Mesenchymal stem cell (in vitro differentiated cells and primary cell): ENCODE measurements around the gene ACTL9.

Experiments
- DNase-seq: peaks from one replicate; pipeline ENCODE4 v3.0.0-alpha.2; 2013
- H2AFZ ChIP-seq: one replicate; pipeline ENCODE4 v1.6.1; 2013; ENCODE audit warnings: low read depth, mild to moderate bottlenecking, control low read depth, inconsistent platforms, low read length, moderate library complexity
- H2AK5ac ChIP-seq: 2 replicates; pipeline ENCODE4 v1.6.1; 2013; ENCODE audit warnings: low read length, moderate library complexity, mild to moderate bottlenecking, inconsistent platforms; ENCODE audit not compliant: severe bottlenecking
- H2BK120ac ChIP-seq: one replicate; pipeline ENCODE4 v1.6.1; 2013; ENCODE audit warnings: low read depth, mild to moderate bottlenecking, inconsistent platforms, low read length, moderate library complexity
- H2BK12ac ChIP-seq, 2 experiments: one replicate each; pipeline ENCODE4 v1.6.1; 2013; ENCODE audit warnings: inconsistent platforms in 2 of 2, low read length in 2 of 2, mild to moderate bottlenecking in 2 of 2, moderate library complexity in 2 of 2, control low read depth in 1 of 2
- H2BK15ac ChIP-seq: one replicate; pipeline ENCODE4 v1.6.1; 2013; ENCODE audit warnings: mild to moderate bottlenecking, low read depth, inconsistent platforms; ENCODE audit not compliant: poor library complexity, severe bottlenecking
- H2BK5ac ChIP-seq: 2 replicates; pipeline ENCODE4 v1.6.1; 2013; ENCODE audit warnings: low read depth, mild to moderate bottlenecking, low read length, control low read depth, inconsistent platforms; ENCODE audit not compliant: poor library complexity, severe bottlenecking
- H3K14ac ChIP-seq, 2 experiments: one replicate each; pipeline ENCODE4 v1.6.1; 2013; ENCODE audit warnings: inconsistent platforms in 2 of 2, low read length in 2 of 2, control low read depth in 1 of 2, mild to moderate bottlenecking in 1 of 2, moderate library complexity in 1 of 2
- H3K18ac ChIP-seq, 2 experiments: one replicate each; pipeline ENCODE4 v1.6.1; 2013; ENCODE audit warnings: inconsistent platforms in 2 of 2, low read length in 2 of 2, control low read depth in 1 of 2, low read depth in 1 of 2, mild to moderate bottlenecking in 1 of 2
- H3K23ac ChIP-seq, 2 experiments: one replicate each; pipeline ENCODE4 v1.6.1; 2013; ENCODE audit warnings: inconsistent platforms in 2 of 2, low read length in 2 of 2, mild to moderate bottlenecking in 2 of 2, moderate library complexity in 2 of 2, control low read depth in 1 of 2
- H3K27ac ChIP-seq: 2 replicates; pipeline ENCODE4 v1.5.1; 2013; ENCODE audit warnings: mild to moderate bottlenecking, moderate library complexity, low read length, control low read depth, inconsistent platforms; ENCODE audit not compliant: poor library complexity, severe bottlenecking
- H3K27me3 ChIP-seq, 2 experiments: 2 replicates each; pipeline versions ENCODE4 v1.6.1 to v1.7.0; 2013; ENCODE audit warnings: low read length in 2 of 2, mild to moderate bottlenecking in 2 of 2, moderate library complexity in 2 of 2, control low read depth in 1 of 2, inconsistent platforms in 1 of 2; ENCODE audit not compliant: control insufficient read depth in 1 of 2, insufficient read depth in 1 of 2
- H3K36me3 ChIP-seq, 2 experiments: 2 replicates each; pipeline versions ENCODE4 v1.6.1 to v1.7.0; 2013; ENCODE audit warnings: low read length in 2 of 2, control low read depth in 1 of 2, inconsistent platforms in 1 of 2, low read depth in 1 of 2, mild to moderate bottlenecking in 1 of 2; ENCODE audit not compliant: insufficient read depth in 2 of 2, control insufficient read depth in 1 of 2
- H3K4ac ChIP-seq, 2 experiments: one replicate each; pipeline ENCODE4 v1.6.1; 2013; ENCODE audit warnings: inconsistent platforms in 2 of 2, low read length in 2 of 2, mild to moderate bottlenecking in 2 of 2, moderate library complexity in 2 of 2, control low read depth in 1 of 2, low read depth in 1 of 2
- H3K4me1 ChIP-seq: 2 replicates; pipeline ENCODE4 v1.6.1; 2013; ENCODE audit warnings: low read depth, low read length, control low read depth; ENCODE audit not compliant: control insufficient read depth, insufficient read depth
- H3K4me2 ChIP-seq: 2 replicates; pipeline ENCODE4 v1.6.1; 2013; ENCODE audit warnings: low read length, mild to moderate bottlenecking, inconsistent platforms; ENCODE audit not compliant: poor library complexity, severe bottlenecking
- H3K4me3 ChIP-seq, 2 experiments: 2 replicates each; pipeline versions ENCODE4 v1.5.1 to v1.7.0; 2013; ENCODE audit warnings: low read length in 2 of 2, mild to moderate bottlenecking in 2 of 2, control low read depth in 1 of 2, low read depth in 1 of 2; ENCODE audit not compliant: insufficient read depth in 1 of 2
- H3K79me1 ChIP-seq: replicated peaks from 2 replicates; pipeline ENCODE4 v1.6.1; 2013; ENCODE audit warnings: mild to moderate bottlenecking, control low read depth, low read length, inconsistent platforms; ENCODE audit not compliant: poor library complexity, severe bottlenecking
- H3K9ac ChIP-seq: 2 replicates; pipeline ENCODE4 v1.7.0; 2013; ENCODE audit warnings: mild to moderate bottlenecking, low read length, moderate library complexity
- H3K9me3 ChIP-seq: 2 replicates; pipeline ENCODE4 v1.7.0; 2013; ENCODE audit warnings: mild to moderate bottlenecking, low read length; ENCODE audit not compliant: control insufficient read depth
- H4K8ac ChIP-seq: one replicate; pipeline ENCODE4 v1.6.1; 2013; ENCODE audit warnings: inconsistent platforms, mild to moderate bottlenecking, low read length, moderate library complexity
- H4K91ac ChIP-seq: one replicate; pipeline ENCODE4 v1.6.1; 2013; ENCODE audit warnings: mild to moderate bottlenecking, low read length, inconsistent platforms
- WGBS: methylation state at CpG from one replicate; pipeline ENCODE4 v1.1.7; 2013; ENCODE audit warnings: mixed read lengths; 5-methylcytosine and 5-hydroxymethylcytosine counted together

Gene ACTL9

DNA sequence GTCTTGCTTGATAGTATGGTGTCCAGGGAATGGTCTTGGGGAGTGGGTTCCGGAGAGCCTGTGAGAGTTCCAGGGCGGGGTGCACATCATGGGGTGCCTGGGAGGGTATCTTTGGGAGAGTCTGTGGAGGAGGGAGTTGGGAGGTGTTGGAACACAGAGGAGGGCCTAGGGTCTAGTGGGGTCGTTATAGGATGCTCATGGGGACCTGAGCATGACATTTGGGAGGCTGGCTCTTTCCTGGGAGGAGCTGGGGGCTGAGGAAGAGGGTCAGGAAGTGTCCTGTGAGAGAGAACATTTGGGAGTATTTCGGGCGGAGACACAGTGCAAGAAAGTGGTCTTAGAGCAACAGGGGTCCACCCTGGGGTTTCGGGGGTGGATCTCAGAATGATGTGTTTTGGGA, 2.7 kb downstream of the ACTL9 start:
- Histone ChIP-seq H2BK12ac (no peak overlapping the region), H4K91ac (no peak overlapping the region), H3K27me3 (peaks cover 0 to 15% of the 10 kb centered on the region in 2 experiments), H2BK5ac (no peak overlapping the region), H3K36me3 (no peaks in the 10 kb centered on the region), H3K9me3 (no peaks in the 10 kb centered on the region), H3K4ac (no peak overlapping the region), H3K27ac (no peak overlapping the region), H3K9ac (no peak overlapping the region), H2AK5ac (no peak overlapping the region), H3K23ac (no peak overlapping the region), H2AFZ (no peak overlapping the region), H3K4me3 (no peak overlapping the region), H2BK15ac (no peak overlapping the region), H3K18ac (no peak overlapping the region), H3K79me1 (no peaks in the 10 kb centered on the region), H3K4me1 (no peaks in the 10 kb centered on the region), H2BK120ac (no peak overlapping the region), H3K14ac (no peak overlapping the region), H3K4me2 (no peak overlapping the region), H4K8ac (no peak overlapping the region)
- 64% methylated on average over 6 of the region's 6 CpGs for WGBS
- DNase-seq = no peak

DNA sequence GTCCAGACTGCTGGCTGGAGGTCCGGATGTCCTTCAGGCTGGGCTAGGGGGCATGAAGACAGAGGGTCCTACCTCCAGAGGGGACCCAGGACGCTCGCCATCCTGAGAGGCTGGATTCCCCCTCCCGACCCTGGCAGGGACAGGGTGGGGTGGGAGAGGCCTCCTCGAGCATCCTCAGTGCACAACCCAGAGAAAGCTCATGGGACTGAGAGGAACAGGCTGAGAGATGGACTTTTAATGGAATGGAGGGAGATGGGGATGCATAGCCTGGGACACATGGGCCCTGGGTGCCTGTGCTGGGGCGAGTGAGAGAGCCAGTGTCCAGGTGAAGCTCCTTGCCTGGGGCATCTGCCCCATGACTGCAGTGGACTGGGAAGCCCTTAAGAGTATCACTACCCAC, 3.1 kb downstream of the ACTL9 start:
- H3K18ac ChIP-seq = no peak overlapping the region
- H2BK12ac ChIP-seq = no peak overlapping the region
- 47% methylated on average over 6 of the region's 6 CpGs for WGBS
- no peak overlapping the region for H3K23ac ChIP-seq
- H3K4me1 ChIP-seq = no peaks in the 10 kb centered on the region
- peaks cover 0 to 12% of the 10 kb centered on the region in 2 experiments for H3K27me3 ChIP-seq
- no peak overlapping the region for H2AFZ ChIP-seq
- H2BK15ac ChIP-seq = no peak overlapping the region
- H3K9ac ChIP-seq = no peak overlapping the region
- no peak for DNase-seq
- H3K79me1 ChIP-seq = no peaks in the 10 kb centered on the region
- H2AK5ac ChIP-seq = no peak overlapping the region
- no peak overlapping the region for H4K8ac ChIP-seq
- H3K36me3 ChIP-seq = no peaks in the 10 kb centered on the region
- no peak overlapping the region for H2BK5ac ChIP-seq
- no peak overlapping the region for H4K91ac ChIP-seq
- no peak overlapping the region for H2BK120ac ChIP-seq
- H3K14ac ChIP-seq = no peak overlapping the region
- no peak overlapping the region for H3K4me3 ChIP-seq
- no peak overlapping the region for H3K4me2 ChIP-seq
- H3K4ac ChIP-seq = no peak overlapping the region
- H3K27ac ChIP-seq = no peak overlapping the region
- H3K9me3 ChIP-seq = no peaks in the 10 kb centered on the region

DNA sequence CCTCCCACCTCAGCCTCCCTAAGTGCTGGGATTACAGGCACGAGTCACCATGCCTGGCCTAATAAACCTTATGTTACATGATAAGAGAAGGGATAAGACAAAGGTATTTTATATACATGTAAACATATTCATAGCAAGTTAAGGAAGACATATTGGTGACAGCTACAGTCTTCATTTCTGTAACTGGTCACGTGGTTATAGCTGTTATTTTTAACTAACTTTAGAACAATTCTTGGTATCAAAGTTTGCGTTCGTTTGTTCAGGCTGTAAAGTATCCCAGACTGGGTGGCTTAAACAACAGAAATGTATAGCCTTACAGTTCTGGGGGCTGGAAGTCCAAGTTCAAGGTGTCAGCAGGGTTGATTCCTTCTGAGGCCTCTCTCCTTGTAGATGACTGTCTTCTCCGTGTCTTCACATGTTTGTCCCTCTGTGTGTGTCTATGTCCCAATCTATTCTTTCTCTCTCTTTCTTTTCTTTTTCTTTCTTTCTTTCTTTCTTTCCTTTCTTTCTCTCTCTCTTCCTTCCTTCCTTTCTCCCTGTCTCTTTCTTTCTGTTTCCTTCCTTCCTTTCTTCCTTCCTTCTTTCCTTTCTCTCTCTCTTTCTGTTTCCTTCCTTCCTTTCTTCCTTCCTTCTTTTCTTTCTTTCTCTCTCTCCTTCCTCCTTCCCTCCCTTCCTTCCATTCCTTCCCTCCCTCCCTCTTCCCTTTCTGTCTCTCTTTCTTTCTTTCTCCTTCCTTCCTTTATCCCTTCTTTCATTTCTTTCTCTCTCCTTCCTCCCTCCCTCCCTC, 7.6 kb downstream of the ACTL9 start:
- H3K79me1 ChIP-seq = no peaks in the 10 kb centered on the region
- no peak overlapping the region for H2BK120ac ChIP-seq
- no peaks in the 10 kb centered on the region for H3K9me3 ChIP-seq
- DNase-seq = no peak
- no peak overlapping the region for H3K14ac ChIP-seq
- H3K23ac ChIP-seq = no peak overlapping the region
- WGBS = 34% methylated on average over 4 of the region's 5 CpGs
- no peak overlapping the region for H2AFZ ChIP-seq
- H4K8ac ChIP-seq = no peak overlapping the region
- no peaks in the 10 kb centered on the region for H3K36me3 ChIP-seq
- H2BK5ac ChIP-seq = no peak overlapping the region
- H3K4me3 ChIP-seq = no peak overlapping the region
- peaks cover 0 to 10% of the 10 kb centered on the region in 2 experiments for H3K27me3 ChIP-seq
- H2BK12ac ChIP-seq = no peak overlapping the region
- no peak overlapping the region for H3K4ac ChIP-seq
- H3K4me1 ChIP-seq = no peaks in the 10 kb centered on the region
- H3K18ac ChIP-seq = no peak overlapping the region
- H3K27ac ChIP-seq = no peak overlapping the region
- no peak overlapping the region for H4K91ac ChIP-seq
- no peak overlapping the region for H2BK15ac ChIP-seq
- H2AK5ac ChIP-seq = no peak overlapping the region
- H3K4me2 ChIP-seq = no peak overlapping the region
- H3K9ac ChIP-seq = no peak overlapping the region

DNA sequence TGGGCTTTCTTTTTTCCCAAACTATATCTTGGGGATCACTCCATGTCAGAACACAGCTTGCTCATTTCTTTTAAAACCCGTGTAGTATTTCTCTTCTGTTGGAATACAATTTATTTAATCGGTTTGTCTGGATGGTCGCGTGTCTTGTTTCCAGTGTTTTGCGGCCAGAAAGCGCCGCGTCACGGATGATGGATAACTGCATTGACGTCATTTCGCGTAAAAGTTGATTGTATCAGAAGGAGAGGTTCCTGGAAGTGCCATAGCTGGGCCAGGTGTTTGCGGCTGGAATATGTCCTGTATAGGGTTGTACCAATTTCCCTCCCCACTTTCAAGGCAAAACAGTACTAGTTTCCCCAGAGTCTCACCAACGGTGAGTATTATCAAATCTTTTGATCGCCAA, 9.7 kb downstream of the ACTL9 start:
- 90% methylated on average over 15 of the region's 15 CpGs for WGBS
- Histone ChIP-seq H3K14ac (no peak overlapping the region), H3K4me1 (no peaks in the 10 kb centered on the region), H3K4me3 (no peak overlapping the region), H2AK5ac (no peak overlapping the region), H4K91ac (no peak overlapping the region), H3K18ac (no peak overlapping the region), H3K4me2 (no peak overlapping the region), H4K8ac (no peak overlapping the region), H3K4ac (no peak overlapping the region), H3K23ac (no peak overlapping the region), H2BK120ac (no peak overlapping the region), H3K27ac (no peak overlapping the region), H3K9me3 (no peaks in the 10 kb centered on the region), H2AFZ (no peak overlapping the region), H2BK12ac (no peak overlapping the region), H2BK15ac (no peak overlapping the region), H2BK5ac (no peak overlapping the region), H3K79me1 (no peaks in the 10 kb centered on the region), H3K36me3 (no peaks in the 10 kb centered on the region), H3K9ac (no peak overlapping the region), H3K27me3 (peaks cover 0 to 10% of the 10 kb centered on the region in 2 experiments)
- no peak for DNase-seq
